ENCODE data around the gene CCDC157.
"Not testable (repeated sequence)": the region's sequence is repeated elsewhere in the genome, so short reads cannot be mapped to it uniquely, and the experiment has no call there.

The CCDC157 gene

DNA sequence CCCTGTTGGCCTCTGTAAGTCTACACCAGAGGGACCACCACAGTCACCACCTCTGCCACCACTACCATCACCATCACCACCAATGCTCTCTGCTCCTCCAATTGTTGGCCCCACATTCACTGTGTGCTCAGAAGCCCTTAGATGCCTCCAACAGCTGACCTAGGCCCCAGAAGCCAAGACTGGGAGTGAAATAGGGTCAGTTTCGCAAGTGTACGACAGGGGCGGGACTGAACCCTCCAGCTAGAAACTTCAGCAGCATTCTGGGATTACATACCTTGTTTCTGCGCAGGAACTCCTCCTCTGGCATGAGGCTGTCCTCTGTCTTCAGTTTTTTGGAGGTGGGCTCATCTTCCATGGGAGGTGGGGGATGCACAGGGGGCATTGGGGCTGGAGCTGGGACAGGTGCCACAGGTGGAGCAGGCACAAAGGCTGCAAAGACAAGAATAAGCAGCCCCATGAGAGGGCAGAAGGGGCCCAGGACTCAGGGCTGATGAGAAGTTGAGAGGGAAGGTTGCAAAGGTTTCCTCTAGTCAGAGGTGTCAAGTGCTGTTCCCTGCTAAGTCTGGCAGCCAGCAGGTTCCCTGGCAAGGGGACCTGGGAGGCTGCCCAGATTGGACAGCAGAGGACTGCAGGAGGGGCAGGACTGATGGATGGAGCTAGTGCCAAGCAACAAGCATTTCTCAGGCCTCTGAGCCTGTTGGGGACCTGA, 19.9 kb upstream of the CCDC157 start:
- Histone ChIP-seq H3K9me3 (ENCODE audit: control insufficient read depth, low read length) (no peaks in the 10 kb centered on the region), H3K27ac (ENCODE audit: insufficient read depth, low read length, poor library complexity, severe bottlenecking) (no peak overlapping the region), H3K4me3 (ENCODE audit: insufficient read depth, low read depth, low read length, poor library complexity, severe bottlenecking) (no peak overlapping the region), H3K36me3 (ENCODE audit: control insufficient read depth, insufficient read depth, low read length) (peaks cover 97% of the 10 kb centered on the region), H3K27me3 (replicated peaks; ENCODE audit: control insufficient read depth, insufficient read depth, low read length, poor library complexity, severe bottlenecking) (no peaks in the 10 kb centered on the region), H3K4me1 (ENCODE audit: control insufficient read depth, insufficient read depth, low read length, poor library complexity, severe bottlenecking) (no peaks in the 10 kb centered on the region)
- no peak for DNase-seq

DNA sequence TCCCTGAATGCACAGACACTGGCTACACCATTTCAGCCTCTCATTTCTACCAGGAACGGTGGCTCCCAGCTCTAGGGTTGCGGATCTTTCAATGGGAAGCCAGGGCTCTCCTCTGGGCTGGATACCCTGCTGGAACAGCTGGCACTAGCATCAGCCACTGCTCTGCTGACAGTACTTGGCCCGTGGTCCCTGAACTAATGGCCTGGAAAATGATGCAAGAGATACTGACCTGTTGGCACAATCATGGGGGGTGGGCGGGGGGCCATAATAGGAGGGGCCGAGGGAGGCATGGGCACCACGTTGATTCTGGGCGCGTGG, 19.4 kb upstream of the CCDC157 start:
- Histone ChIP-seq H3K4me3 (ENCODE audit: insufficient read depth, low read depth, low read length, poor library complexity, severe bottlenecking) (no peak overlapping the region), H3K27me3 (replicated peaks; ENCODE audit: control insufficient read depth, insufficient read depth, low read length, poor library complexity, severe bottlenecking) (no peaks in the 10 kb centered on the region), H3K27ac (ENCODE audit: insufficient read depth, low read length, poor library complexity, severe bottlenecking) (no peak overlapping the region), H3K36me3 (ENCODE audit: control insufficient read depth, insufficient read depth, low read length) (peaks cover 99% of the 10 kb centered on the region), H3K4me1 (ENCODE audit: control insufficient read depth, insufficient read depth, low read length, poor library complexity, severe bottlenecking) (no peaks in the 10 kb centered on the region), H3K9me3 (ENCODE audit: control insufficient read depth, low read length) (no peaks in the 10 kb centered on the region)
- DNase-seq = no peak

DNA sequence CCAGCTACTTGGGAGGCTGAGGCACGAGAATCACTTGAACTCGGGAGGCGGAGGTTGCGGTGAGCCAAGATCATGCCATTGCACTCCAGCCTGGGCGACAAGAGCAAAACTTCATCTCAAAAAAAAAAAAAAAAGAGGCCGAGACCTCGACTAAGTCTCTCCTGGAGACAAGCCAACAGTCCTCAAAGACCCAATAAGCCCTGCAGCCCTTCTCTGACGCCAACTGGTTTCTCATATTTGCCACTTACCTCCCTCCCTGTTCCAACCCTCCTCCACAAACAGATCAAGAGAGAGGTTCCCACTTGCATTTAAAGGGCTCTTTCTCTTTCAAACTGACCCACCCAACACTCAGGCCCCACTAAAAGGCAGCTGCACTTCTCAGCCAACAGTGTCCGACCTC, 18.5 kb upstream of the CCDC157 start:
- not testable (repeated sequence) for H3K27me3 ChIP-seq (replicated peaks; ENCODE audit: control insufficient read depth, insufficient read depth, low read length, poor library complexity, severe bottlenecking); H3K9me3 ChIP-seq (ENCODE audit: control insufficient read depth, low read length); H3K4me3 ChIP-seq (ENCODE audit: insufficient read depth, low read depth, low read length, poor library complexity, severe bottlenecking); H3K27ac ChIP-seq (ENCODE audit: insufficient read depth, low read length, poor library complexity, severe bottlenecking); DNase-seq; H3K4me1 ChIP-seq (ENCODE audit: control insufficient read depth, insufficient read depth, low read length, poor library complexity, severe bottlenecking)
- peaks cover 99% of the 10 kb centered on the region for H3K36me3 ChIP-seq (ENCODE audit: control insufficient read depth, insufficient read depth, low read length)

DNA sequence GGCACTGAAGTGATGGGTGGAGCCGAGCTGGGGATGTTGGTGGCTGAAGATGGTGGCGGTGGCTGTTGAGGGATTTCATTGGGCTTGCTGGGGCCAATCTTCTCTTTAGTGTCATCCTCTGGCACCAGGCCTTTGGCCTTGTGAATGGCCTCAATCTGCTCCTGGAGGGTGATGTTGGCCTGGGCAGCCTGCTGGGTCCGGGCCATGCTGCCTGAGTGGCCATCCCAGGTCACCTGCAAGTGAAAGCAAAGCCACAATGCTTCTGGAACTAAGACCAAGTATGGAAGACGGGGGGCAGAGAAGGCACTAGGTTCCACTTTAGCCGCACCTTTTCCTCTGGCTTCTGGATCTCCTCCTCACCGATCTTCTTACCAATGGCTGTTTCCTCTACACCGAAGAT, 18.0 kb upstream of the CCDC157 start:
- peaks cover 99% of the 10 kb centered on the region for H3K36me3 ChIP-seq (ENCODE audit: control insufficient read depth, insufficient read depth, low read length)
- no peaks in the 10 kb centered on the region for H3K27me3 ChIP-seq (replicated peaks; ENCODE audit: control insufficient read depth, insufficient read depth, low read length, poor library complexity, severe bottlenecking)
- no peak overlapping the region for H3K4me3 ChIP-seq (ENCODE audit: insufficient read depth, low read depth, low read length, poor library complexity, severe bottlenecking)
- no peak overlapping the region for H3K27ac ChIP-seq (ENCODE audit: insufficient read depth, low read length, poor library complexity, severe bottlenecking)
- no peaks in the 10 kb centered on the region for H3K4me1 ChIP-seq (ENCODE audit: control insufficient read depth, insufficient read depth, low read length, poor library complexity, severe bottlenecking)
- no peak for DNase-seq
- no peaks in the 10 kb centered on the region for H3K9me3 ChIP-seq (ENCODE audit: control insufficient read depth, low read length)

DNA sequence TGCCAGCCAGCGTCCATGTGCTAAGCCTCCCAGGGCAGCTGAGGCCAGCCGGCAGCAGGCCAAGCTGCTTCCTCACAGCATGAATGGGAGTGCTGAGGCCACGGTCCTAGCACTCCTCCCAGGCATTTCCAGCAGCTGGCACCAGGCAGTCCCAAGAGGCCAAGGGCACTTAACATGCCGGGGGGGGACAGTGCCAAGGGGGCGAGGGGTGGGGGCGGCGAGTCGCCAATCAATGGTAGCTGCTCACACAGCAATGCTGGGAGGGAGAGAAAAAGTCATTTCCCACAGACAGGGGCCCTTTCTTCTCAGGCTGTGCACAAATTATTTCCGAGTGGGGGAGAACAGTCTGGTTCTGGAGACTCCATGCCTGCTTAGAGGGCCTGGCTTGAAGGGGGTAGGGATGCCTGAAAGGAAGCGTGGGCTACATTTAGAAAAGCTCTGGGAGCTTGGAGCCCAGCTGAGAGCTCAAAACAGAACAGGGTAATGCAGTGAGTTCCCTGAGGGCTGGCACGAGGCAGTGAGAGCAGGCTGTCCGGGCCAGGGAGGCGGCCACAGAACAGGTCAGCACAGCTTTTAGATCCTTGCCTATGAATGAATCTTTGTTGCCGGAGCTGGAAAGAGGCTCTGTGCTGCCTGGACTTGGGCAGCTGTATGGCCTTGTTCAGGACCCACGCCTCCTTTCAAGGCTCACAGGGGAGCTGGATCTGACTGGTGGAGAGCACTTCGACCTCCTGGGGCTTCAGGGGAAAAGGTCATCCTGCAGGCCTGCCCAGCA, 15.7 kb upstream of the CCDC157 start:
- Histone ChIP-seq H3K9me3 (ENCODE audit: control insufficient read depth, low read length) (no peaks in the 10 kb centered on the region), H3K27me3 (replicated peaks; ENCODE audit: control insufficient read depth, insufficient read depth, low read length, poor library complexity, severe bottlenecking) (no peaks in the 10 kb centered on the region), H3K4me3 (ENCODE audit: insufficient read depth, low read depth, low read length, poor library complexity, severe bottlenecking) (no peak overlapping the region), H3K36me3 (ENCODE audit: control insufficient read depth, insufficient read depth, low read length) (peaks cover 99% of the 10 kb centered on the region), H3K4me1 (ENCODE audit: control insufficient read depth, insufficient read depth, low read length, poor library complexity, severe bottlenecking) (no peaks in the 10 kb centered on the region), H3K27ac (ENCODE audit: insufficient read depth, low read length, poor library complexity, severe bottlenecking) (no peak overlapping the region)
- no peak for DNase-seq

DNA sequence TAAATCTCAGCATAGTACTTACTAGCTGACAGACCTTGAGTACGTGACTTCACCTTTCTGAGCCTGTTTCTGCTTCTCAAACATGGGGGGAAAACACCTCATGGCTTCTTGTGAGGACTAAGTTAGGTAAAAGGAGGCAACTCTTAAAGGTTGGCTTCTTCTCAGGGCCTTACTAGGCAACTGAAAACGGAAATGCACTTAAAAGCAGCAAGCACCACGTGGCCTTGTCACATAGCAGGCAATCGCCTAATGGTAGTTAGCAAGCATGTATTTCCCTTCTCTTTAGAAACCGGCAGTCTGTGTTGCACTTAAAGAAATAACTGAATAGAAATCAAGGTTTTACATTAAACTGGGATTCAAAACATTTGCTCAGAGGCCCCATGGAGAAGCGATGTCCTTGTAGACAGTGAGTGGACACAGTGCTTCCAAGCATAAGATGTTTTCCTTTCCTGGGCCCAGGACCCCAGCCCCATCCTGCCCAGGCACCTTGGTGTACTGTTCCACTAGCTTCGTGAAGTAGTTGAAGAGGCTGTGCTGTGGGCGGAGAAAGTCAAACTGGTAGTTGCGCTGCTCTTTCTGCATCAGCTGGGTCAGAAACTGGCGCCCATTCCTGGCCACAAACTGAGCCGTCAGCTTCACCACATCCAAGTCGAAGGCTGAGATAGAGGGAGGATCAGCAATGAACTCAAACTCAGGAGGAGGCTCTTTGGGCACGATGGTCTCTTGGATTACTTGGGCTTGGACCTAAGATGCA, 12.2 kb upstream of the CCDC157 start:
- Histone ChIP-seq H3K4me1 (ENCODE audit: control insufficient read depth, insufficient read depth, low read length, poor library complexity, severe bottlenecking) (peaks cover 4% of the 10 kb centered on the region), H3K4me3 (ENCODE audit: insufficient read depth, low read depth, low read length, poor library complexity, severe bottlenecking) (no peak overlapping the region), H3K27me3 (replicated peaks; ENCODE audit: control insufficient read depth, insufficient read depth, low read length, poor library complexity, severe bottlenecking) (no peaks in the 10 kb centered on the region), H3K27ac (ENCODE audit: insufficient read depth, low read length, poor library complexity, severe bottlenecking) (peak overlapping the region; percentile 34), H3K36me3 (ENCODE audit: control insufficient read depth, insufficient read depth, low read length) (peaks cover 96% of the 10 kb centered on the region), H3K9me3 (ENCODE audit: control insufficient read depth, low read length) (no peaks in the 10 kb centered on the region)
- no peak for DNase-seq

DNA sequence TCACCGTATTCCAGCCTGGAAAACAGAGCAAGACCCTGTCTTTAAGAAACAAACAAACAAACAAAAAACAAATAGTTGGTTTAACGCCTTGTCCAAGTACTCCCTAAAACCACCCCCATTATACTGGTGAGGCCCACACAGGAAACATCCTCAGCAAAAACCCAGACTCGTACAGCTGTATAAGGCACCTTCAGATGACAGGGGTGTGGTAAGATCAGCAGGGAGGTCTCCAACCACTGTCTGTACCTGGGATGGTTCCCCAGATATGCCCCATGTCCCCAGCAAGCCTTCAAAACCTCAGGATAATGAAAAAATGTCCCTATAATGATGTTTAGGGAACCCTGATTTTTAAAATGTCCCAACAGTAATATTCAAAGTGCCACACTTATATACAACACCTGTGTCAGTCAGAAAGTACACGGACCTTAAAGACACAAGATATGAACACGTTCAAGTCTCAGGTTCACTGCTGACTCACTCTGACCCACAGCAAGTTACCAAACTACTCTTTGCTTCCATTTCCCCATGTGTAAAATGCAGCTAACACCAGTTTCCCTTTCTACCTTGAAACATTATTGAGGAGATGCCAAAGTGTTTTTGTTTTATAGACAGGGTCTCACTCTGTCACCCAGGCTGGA, 9.4 kb upstream of the CCDC157 start:
- DNase-seq = no peak
- H3K4me3 ChIP-seq (ENCODE audit: insufficient read depth, low read depth, low read length, poor library complexity, severe bottlenecking) = no peak overlapping the region
- no peak overlapping the region for H3K27ac ChIP-seq (ENCODE audit: insufficient read depth, low read length, poor library complexity, severe bottlenecking)
- H3K36me3 ChIP-seq (ENCODE audit: control insufficient read depth, insufficient read depth, low read length) = peaks cover 93% of the 10 kb centered on the region
- no peaks in the 10 kb centered on the region for H3K27me3 ChIP-seq (replicated peaks; ENCODE audit: control insufficient read depth, insufficient read depth, low read length, poor library complexity, severe bottlenecking)
- no peaks in the 10 kb centered on the region for H3K9me3 ChIP-seq (ENCODE audit: control insufficient read depth, low read length)
- peaks cover 8% of the 10 kb centered on the region for H3K4me1 ChIP-seq (ENCODE audit: control insufficient read depth, insufficient read depth, low read length, poor library complexity, severe bottlenecking)

DNA sequence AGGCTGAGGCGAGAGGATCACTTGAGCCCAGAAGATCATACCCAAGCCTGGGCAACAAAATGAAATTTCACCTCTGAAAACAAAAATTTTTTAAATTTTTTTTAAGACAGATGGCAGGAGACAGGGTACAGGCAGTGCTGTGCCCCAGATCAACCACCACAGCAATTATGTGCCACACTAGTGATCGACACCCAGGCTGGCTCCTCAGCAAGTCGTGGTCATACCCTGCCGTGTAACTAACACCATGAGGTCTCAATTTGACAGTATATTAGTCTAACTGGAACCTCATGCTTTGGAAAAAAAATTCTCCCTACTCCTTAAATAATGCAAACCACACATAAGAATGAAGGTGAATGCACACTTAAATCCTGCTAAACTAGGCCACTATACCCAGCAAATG, 8.4 kb upstream of the CCDC157 start:
- H3K27me3 ChIP-seq (replicated peaks; ENCODE audit: control insufficient read depth, insufficient read depth, low read length, poor library complexity, severe bottlenecking) = no peaks in the 10 kb centered on the region
- peak overlapping the region; percentile 13 for H3K27ac ChIP-seq (ENCODE audit: insufficient read depth, low read length, poor library complexity, severe bottlenecking)
- peaks cover 91% of the 10 kb centered on the region for H3K36me3 ChIP-seq (ENCODE audit: control insufficient read depth, insufficient read depth, low read length)
- DNase-seq = no peak
- peaks cover 8% of the 10 kb centered on the region for H3K4me1 ChIP-seq (ENCODE audit: control insufficient read depth, insufficient read depth, low read length, poor library complexity, severe bottlenecking)
- H3K9me3 ChIP-seq (ENCODE audit: control insufficient read depth, low read length) = no peaks in the 10 kb centered on the region
- no peak overlapping the region for H3K4me3 ChIP-seq (ENCODE audit: insufficient read depth, low read depth, low read length, poor library complexity, severe bottlenecking)

DNA sequence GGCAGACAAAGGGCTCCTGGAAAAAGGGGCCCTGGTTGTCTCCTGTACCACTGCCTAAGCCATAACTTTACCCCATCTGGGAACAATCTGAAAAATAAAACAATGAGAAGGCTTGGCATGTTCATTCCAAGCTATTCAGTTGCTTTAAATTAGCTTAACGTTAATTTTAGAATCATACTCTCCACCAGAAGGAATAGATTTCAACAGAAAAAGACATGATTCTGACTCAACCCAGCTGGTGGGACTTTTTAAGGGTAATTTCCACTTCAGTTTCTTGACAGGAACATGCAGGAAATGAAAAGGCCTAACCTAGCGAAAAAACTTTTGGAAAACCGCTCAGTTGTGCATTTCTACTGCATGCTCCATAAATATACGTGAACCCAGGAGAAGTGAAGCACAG, 8.0 kb upstream of the CCDC157 start:
- Histone ChIP-seq H3K4me3 (ENCODE audit: insufficient read depth, low read depth, low read length, poor library complexity, severe bottlenecking) (no peak overlapping the region), H3K9me3 (ENCODE audit: control insufficient read depth, low read length) (no peaks in the 10 kb centered on the region), H3K4me1 (ENCODE audit: control insufficient read depth, insufficient read depth, low read length, poor library complexity, severe bottlenecking) (peaks cover 8% of the 10 kb centered on the region), H3K36me3 (ENCODE audit: control insufficient read depth, insufficient read depth, low read length) (peaks cover 91% of the 10 kb centered on the region), H3K27me3 (replicated peaks; ENCODE audit: control insufficient read depth, insufficient read depth, low read length, poor library complexity, severe bottlenecking) (no peaks in the 10 kb centered on the region), H3K27ac (ENCODE audit: insufficient read depth, low read length, poor library complexity, severe bottlenecking) (no peak overlapping the region)
- DNase-seq = no peak
